Stimulated activated CD4-positive, alpha-beta T cell treated with anti-CD3 and anti-CD28 coated beads, TNF-alpha, amount 100 ng/mL, for 48 hours (primary cell): ENCODE results near the gene RFTN2.
"Not testable (repeated sequence)": the region's sequence is repeated elsewhere in the genome, so short reads cannot be mapped to it uniquely, and the experiment has no call there.

Source experiments
- DNase-seq, 3 donors: peaks; one replicate each; pipeline ENCODE4 v3.0.0-alpha.2; 2020; ENCODE audit warnings: low read depth in 3 of 3

RFTN2 gene

DNA sequence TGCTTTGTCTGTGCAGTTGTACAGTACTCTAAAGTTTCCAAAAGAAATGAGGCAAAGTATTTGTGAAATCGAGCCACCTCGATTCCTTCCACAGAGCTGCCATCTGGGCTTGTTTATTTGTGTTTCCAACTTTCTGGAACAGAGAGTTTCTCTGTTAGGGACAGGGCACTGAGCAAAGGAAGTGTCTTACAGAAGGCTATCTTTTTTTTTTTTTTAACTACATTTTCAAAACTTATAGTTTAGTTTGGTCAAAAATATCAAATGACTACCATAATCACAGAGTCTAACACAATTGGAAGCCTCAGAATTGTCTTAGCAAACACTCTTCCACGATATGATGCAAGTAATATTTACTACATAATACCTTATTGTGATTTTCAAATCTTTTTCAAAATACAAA lies 796 bp downstream of the RFTN2 start:
- DNase-seq: no peak

DNA sequence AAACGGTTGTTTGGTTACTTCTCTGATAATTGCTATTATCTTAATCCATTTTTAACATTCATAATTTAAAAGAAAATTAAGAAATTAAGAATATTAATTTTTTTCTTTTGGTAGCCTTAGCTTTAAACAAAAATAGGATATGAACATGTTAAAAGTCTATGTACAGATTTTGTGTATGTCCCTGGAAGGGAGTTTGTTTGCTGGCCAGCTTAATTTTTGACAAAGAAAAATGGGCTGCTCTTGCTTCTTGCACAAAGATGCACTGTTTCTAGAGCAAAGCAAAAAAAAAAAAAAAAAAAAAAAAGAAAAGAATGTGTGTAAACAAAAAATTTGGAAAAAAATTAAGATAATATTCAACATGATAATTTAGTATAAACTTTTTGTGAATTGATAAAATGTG lies 1.3 kb downstream of the RFTN2 start:
- DNase-seq: no peak

DNA sequence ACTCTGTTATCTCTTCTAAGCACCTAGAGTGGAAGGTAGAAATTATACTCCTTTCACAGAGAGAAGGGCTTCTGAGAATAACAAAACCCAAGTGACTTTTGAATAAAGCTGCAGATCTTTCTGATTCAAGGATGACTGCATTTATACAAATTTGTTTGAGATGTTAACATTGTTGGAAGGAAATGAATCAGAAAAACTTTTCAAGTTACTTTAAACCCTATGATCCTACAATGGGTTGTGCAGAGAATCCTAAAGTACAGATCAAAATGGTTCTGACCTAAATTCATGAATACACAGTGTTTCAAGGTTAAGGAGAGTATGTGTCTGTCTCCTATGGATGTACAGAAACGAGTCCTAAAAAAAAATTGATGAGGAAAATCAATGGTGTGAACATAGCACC lies 1.8 kb downstream of the RFTN2 start:
- DNase-seq: no peak

DNA sequence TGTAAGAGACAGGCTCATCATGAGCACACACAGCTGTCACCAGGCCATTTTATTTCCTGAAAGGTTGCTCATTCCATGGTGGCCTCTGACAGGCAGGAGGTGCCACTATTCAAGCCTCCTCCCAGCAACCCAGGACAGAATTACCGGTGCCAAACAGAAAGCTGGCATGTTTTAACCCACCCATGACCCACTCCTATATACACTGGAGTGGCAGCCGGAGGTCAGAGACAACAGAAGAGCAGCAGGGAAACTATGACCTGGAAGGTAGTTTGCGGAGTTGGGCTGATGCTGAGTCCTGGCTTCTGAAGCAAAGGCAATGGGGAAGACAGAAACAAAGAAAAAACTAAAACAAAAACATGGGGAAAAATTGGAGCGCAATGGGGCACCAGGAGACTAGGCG lies 2.3 kb downstream of the RFTN2 start:
- DNase-seq: no peak

DNA sequence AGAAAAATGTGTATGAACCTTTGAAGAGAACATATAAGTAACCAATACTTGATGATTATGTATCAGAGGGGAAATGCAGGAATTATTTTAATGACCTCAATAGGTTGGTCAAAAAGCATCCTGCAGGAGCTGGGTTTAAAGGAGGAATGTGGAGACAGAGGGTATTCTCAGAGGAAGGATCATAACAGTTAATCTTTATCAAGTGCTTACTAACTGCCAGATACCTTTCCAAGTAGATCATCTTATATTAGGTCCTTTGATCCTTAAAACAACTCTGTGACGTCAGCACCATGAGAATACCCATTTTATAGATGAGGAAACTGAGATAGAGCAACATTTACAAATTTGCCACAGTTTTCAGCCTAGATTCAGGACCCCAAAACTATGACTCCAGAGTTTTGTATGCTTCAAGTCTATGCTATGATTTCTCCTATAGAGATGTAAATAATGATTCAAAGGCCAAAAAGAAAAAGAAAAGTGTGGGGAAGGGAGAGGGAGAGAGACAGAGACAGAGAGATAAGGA lies 3.0 kb downstream of the RFTN2 start:
- DNase-seq: no peak

DNA sequence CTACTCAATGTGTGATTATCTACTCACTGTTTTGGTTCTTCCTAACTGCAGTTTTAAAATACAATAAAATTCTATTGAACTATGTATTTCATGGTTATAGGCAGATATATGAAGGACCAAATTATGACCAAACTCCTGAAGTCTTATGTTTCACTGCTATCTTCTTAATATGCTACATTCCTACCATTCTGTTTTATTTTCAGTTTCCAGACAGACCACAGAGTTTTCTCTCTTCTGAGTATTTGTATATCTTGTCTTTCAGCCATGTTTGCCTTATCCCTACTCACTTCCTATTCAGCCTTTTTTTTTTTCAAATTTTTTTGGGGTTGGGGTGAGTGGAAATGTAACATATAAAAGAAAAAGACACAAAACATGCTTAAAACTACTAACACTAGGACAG lies 6.3 kb downstream of the RFTN2 start:
- DNase-seq: no peak

DNA sequence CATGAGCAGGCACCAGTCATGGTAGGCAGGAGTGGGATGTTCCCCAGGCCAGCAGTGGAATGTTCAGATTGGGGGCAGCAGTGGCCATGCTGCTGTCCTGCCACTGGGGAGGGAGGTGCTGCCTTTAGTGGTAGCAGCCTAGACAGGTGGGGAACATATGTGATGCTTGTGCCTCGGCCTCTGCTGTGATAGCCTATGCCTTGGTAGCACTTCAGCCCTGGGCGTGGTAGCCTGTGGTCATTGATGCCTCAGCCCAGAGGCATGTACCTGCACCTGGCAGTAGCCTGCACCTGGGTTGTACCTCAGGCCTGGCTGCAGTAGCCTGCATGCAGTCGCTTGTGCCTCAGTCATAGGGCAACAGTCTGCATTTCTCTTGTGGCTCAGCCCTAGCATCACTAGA lies 7.1 kb downstream of the RFTN2 start:
- no peak for DNase-seq

DNA sequence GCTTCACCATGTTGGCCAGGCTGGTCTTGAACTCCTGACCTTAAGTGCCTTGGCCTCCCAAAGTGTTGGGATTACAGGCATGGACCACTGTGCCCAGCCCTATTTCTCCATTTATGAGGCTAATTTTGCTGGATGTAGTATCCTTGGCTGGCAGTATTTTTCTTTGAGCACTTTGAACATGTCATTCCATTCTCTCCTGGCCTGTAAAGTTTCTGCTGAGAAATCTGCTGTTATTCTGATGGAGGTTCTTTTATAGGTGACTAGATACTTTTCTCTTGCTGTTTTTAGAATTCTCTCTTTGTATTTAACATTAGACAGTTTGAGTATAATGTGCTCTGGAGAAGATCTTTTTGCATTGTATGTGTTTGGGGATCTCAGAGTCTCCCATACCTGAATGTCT lies 9.1 kb downstream of the RFTN2 start:
- DNase-seq: no peak

DNA sequence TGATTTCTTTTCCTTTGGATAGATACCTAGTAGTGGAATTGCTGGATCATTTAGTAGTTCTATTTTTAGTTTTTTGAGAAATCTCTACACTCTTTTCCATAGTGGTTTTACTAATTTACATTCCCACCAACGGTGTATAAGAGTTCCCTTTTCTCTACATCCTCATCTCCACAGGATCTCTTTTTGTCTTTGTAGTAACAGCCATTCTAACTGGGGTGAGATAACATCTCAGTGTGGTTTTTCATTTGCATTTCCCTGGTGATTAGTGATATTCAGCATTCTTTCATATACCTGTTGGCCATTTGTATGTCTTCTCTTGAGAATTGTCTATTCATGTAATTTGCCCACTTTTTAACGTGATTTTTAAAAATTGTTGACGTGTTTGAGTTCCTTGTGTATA lies 13.8 kb downstream of the RFTN2 start:
- DNase-seq: no peak

DNA sequence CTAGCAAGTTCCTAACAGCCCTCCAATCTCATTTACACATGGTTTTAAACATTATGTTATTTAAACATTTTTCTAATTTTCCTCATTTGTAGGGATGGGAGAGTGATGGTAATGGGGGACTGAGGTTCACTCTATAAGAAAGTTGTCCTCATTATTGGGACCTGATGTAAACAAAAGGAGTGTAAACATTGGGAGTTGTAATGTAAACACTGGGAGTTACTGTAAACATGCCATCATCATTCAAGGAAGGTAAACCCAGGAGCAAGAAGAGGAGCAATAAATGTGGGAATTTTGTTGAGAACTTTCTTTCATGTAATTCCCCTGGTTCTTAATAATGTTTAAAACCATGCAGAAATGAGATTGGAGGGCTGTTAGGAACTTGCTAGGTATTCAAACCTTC lies 17.8 kb downstream of the RFTN2 start:
- DNase-seq: no peak

DNA sequence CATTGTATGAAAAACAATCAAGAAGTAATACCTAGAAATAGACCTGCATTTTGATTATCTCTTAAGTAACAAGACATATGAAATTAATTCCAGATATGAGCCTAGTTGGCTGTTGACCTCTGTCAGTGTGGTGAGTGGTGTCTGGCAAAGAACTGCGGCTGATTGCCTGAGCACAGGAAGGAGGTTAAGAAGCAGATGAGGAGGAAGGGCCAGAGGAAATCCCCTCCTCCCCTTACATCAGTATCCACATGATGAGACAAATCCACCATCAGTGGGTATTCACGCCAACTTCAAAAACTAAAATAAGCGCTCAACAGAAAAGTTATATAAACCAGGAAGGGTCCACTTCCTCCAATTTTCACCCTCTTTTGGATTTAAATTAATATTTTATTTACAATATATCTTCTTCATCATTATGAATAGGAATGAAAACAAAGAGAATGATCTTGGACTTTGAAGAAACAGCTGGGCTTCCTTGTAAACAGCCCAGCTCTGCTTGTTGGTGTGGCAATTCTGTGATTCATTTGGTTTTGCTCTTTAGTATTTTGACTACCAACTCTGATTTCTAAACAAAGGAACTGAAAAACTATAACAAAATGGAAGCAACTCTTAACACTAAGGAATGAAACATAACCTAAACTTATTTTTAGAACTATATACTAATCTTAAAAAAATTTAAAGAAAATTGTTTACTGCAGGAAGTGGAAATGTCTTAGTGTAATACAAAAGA lies 27.3 kb downstream of the RFTN2 start:
- DNase-seq: no peak

DNA sequence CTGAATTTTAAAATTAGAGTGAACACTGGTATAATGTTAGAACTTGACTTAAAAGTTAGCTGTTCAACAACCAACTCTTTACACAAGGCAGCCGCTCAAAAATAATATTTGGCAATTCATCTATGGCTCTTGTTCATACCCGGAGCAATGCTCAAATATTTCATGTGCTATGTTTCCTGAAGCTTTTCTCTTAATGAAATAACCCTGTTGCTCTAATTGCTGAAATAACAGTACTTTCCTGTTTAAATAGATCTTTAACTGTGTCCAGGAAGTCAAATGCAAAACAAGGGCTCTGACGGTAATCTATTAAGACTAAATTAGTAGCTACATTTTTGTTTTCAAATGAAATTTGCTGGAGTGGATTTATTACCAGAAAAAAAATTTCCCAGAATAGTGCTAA lies 33.7 kb downstream of the RFTN2 start:
- DNase-seq: no peak

DNA sequence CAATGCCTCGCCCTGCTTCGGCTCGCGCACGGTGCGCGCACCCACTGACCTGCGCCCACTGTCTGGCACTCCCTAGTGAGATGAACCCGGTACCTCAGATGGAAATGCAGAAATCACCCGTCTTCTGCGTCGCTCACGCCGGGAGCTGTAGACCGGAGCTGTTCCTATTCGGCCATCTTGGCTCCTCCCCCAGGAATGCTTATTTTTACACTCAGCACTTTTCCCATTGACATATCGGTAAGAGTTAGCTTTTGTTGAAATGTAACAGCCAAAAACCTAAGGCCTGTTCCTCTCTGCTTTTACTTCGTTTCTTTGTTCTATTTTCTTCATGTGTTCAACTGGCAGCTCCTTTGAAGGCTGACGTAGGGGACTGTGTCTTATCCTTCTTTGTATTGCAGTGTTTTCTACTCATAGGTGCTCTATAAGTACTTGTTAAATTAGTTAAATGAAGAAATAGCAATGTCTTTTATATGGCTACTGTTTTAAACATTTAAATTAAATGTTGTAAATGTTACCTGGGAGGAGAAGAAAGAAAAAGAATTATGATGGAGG lies 34.7 kb downstream of the RFTN2 start:
- not testable (repeated sequence) for DNase-seq

DNA sequence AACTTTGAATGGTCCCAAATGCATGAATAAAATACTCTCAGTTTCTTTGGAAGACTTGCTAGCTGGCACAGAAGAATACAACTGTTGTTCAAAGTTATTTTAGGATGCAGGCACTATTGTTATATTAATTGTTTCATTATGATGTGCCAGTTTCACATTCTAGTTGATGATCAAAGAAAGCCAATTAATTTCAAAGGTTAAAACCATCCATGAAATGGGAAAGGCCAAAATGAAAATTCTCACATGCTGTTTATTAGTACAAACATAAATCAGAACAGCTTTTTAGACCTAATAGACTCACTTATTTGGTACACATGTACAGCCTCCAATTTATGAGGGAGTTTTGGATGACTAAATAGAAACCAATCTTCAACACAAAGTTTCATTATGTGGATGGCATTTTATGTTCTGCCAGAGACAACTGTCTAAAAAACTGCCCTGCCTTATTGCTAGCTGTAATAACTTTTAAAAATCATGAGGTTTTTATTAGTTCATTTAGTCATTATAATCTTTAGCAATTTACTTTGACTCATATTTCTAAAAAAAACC lies 42.2 kb downstream of the RFTN2 start:
- DNase-seq: no peak

DNA sequence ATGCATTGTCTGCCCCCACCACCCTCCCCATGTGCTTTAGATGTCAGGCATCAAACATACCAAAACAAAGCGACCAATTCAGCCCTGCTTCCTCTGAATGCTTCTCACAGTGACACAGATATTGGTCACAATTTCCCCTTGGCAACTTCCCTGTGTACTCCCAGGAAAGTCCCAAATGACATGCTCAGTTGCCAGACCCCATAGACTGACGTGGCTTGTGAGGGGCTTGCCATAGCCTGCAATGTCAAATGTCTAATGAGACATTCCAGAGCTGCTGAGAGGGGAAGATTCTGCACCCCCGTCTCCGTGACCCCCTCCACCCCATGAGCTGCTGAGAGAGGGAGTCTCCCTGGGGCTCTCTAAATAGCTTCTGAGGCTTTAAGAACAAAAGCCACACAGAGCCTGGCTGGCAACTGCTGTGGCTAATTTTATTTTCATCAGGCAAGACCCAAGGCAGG lies 47.3 kb downstream of the RFTN2 start:
- no peak for DNase-seq

DNA sequence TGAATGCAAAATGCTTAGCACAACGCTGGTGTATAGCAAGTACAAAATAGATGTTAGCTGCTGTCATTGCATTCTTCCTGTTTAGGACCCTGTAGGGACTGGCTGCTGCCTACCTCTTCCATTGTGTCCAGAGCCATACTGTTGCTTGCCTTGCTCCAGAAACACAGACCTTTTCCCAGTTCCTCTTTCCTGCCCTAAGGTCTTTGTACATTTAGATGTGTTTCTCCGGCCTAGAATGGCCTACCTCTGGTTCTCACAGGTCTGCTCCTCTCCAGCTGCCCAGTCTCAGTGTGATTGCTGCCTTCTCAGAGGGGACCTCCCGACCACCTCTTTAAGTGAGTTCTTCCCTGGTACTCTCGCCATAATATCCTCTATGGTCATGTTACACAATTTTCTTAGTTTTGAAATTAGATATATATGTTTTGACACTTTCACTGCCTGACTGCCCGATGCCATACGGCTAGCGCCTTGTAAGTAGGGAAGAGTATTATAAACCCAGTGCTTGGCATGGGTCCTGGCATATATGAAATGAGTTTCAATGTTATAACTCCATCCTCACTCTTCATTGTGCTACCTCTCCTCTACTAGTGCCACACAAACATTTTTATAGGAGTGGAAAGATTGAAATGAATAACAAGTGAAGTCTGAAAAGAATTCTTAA lies 48.3 kb downstream of the RFTN2 start:
- DNase-seq: no peak

DNA sequence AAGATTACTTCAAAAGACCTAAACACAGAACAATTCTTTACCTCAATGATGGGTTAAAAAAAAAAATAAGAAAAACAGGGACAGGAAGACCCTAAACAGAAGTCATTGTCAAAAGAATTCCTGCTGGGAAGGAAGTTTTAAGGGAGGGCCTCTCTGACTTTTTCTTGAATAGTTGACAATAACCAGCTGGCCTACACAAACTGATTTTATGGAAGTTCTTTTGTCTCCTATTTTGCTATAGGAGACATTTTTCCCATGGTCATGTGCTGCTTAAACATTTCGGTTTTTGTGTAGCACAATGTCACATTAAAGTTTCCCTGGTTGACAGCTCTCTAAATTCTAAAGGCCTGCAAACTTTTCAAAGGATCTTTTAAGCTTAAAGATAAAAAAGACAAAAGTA lies 55.3 kb downstream of the RFTN2 start:
- no peak for DNase-seq

DNA sequence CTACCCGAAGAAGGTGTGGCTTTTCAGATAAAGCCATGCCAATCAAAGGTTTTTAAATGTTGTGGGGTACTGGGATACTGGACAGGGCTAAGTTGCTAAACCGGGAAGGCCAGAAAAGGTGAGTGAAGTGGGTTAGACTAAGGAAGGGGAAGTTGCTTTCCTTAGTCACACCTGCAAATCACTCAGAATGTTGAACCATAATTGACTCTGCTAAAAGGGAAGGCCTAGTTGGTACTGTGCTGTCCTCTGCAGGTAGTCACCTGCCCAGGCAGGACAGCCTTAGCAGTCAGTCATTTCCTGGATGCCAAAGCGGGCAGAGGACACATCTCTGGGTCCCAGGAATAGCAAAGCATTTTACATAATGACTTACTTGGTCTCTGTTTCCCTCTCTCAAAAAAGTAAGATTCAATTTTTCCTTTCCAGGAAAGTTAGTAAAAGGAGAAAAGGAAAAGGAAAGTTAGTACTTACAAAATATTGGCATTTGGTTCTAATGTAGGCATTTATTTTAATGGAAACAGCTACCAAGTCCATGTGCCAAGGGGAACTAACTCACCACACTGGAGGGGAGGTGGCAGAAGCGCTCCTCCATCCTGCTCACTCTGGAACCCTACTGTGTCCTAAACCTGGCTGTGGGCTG lies 60.3 kb downstream of the RFTN2 start:
- DNase-seq: no peak

DNA sequence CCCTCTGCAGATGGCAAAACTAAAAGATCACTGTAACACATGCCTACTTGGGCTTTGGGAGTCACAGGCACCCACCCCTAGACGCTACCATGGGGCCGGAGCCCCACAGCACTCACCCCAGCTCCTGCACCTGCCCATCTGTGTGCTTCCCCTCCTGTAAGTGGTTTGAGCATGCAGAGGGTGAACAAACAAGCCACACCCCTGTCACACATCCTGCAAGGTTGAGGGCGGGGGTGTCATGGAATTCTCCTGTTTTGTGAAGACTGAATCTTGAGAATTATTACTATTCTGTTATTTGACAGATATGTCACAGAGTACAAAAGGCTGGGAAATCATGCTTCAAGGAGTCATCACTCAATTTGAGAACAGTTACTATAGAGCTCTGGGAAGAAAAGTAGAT lies 60.9 kb downstream of the RFTN2 start:
- no peak for DNase-seq

DNA sequence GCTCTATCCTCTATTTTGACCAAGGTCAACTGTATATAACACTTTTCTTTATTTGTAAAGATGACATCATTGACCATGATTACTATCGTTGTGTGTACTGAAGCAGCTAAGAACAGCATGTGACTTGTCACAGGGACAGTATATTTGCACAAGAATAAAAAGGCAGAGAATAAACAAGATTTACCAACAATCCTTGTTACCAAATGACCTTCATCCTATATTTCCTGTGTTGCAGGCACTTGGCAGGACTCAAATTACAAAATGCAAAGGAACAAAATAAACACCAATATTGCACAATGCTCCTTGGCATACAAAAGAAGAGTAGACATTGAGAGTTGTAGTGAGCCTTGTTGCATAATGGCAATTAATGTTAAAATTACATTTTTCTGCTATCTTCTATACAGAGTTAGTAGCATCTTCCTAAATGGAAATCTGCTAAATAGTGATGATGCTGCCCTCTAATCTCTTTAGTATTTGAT lies 61.8 kb downstream of the RFTN2 start:
- DNase-seq: no peak

DNA sequence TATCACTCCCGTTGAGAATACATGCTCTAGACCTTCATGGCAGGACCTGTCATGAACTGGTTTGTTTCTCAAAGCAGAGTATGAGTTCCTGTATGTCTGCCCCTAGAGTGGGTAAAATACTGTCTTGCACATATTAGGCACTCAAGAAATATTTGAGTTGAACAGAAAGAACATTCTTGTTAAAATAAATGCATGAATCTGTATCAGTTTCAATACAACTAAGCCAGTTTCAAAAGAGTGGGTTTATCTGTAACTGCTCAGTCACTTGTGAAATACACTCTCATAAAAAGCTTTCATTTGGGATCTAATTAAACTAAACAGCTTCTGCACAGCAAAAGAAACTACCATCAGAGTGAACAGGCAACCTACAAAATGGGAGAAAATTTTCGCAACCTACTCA lies 69.2 kb downstream of the RFTN2 start:
- DNase-seq: no peak
